GM18517 (cell line): ENCODE results near the gene LRRC47.

Source experiments
- ATAC-seq: cut with Tn5 transposase; IDR thresholded peaks from one replicate; pipeline ENCODE4 v1.9.1; 2021; ENCODE audit warnings: mild to moderate bottlenecking, moderate library complexity; ENCODE audit not compliant: unreplicated experiment

Gene LRRC47

GRCh38 chr1:3772715-3773571 is 23.4 kb downstream of the LRRC47 start, which contains the start of gene SMIM1:
TSS of gene SMIM1 (plus strand) at chr1:3772749. CDS start at chr1:3775374, 2,625 bp downstream.
- no peak for ATAC-seq

GRCh38 chr1:3772027-3772714 is 24.1 kb downstream of the LRRC47 start:
- no peak for ATAC-seq

GRCh38 chr1:3771108-3772026 is 24.9 kb downstream of the LRRC47 start:
- ATAC-seq, result no peak

- no peak for ATAC-seq
Observed at GRCh38 chr1:3770047-3770765, 26.1 kb downstream of the LRRC47 start.

- ATAC-seq, result no peak
Observed at GRCh38 chr1:3768811-3769390, 27.4 kb downstream of the LRRC47 start.

GRCh38 chr1:3767328-3767925 is 28.9 kb downstream of the LRRC47 start:
- ATAC-seq, result no peak

- no peak for ATAC-seq
Observed at GRCh38 chr1:3763351-3764125, 32.8 kb downstream of the LRRC47 start.

- ATAC-seq, result no peak
Observed at GRCh38 chr1:3762873-3763228, 33.4 kb downstream of the LRRC47 start.

GRCh38 chr1:3762151-3762872 is 34.0 kb downstream of the LRRC47 start:
- no peak for ATAC-seq

GRCh38 chr1:3761296-3762010 is 34.8 kb downstream of the LRRC47 start:
- no peak for ATAC-seq

- no peak for ATAC-seq
Observed at GRCh38 chr1:3759796-3760195, 36.5 kb downstream of the LRRC47 start.

- no peak for ATAC-seq
Observed at GRCh38 chr1:3759164-3759563, 37.1 kb downstream of the LRRC47 start.

GRCh38 chr1:3756394-3756793 is 39.9 kb downstream of the LRRC47 start:
- ATAC-seq, result no peak

GRCh38 chr1:3753656-3754454 is 42.4 kb downstream of the LRRC47 start:
- no peak for ATAC-seq

GRCh38 chr1:3752400-3752945 is 43.8 kb downstream of the LRRC47 start, which contains the start of gene CCDC27:
TSS of gene CCDC27 (plus strand) at chr1:3752450. CDS start at chr1:3752482, 32 bp downstream.
- no peak for ATAC-seq

GRCh38 chr1:3750741-3751140 is 45.6 kb downstream of the LRRC47 start:
- no peak for ATAC-seq
